MCF 10A (cell line): ENCODE results near the gene NKX1-1. TPM values are rescaled to one million over a fixed set of nuclear protein-coding genes. Genes with fewer than 3 reads are reported as not detected.

Experiments
- BruUV-seq: library from RNA; stranded (reverse); fragments of 400-500 nt; replicated peaks from 2 replicates; lab custom pipeline; 2021; lab: Mats Ljungman, UMichigan
- CTCF ChIA-PET: fragments of 300-600 bp; sonication (Branson Sonifier 250); formaldehyde crosslinking; extraction: SDS; loops from one replicate; lab custom pipeline; 2021; ENCODE audit warnings: antibody characterized with exemption, inconsistent platforms; lab: Yijun Ruan, JAX
- POLR2A ChIA-PET: fragments of 300-600, 350-650 bp; sonication (Branson Sonifier 250); formaldehyde crosslinking; extraction: SDS; loops from one replicate; lab custom pipeline; 2020; ENCODE audit warnings: antibody characterized with exemption, inconsistent platforms; lab: Yijun Ruan, JAX
- DNase-seq: peaks from one replicate; pipeline ENCODE4 v3.0.0-alpha.2; 2018; ENCODE audit not compliant: unreplicated experiment
- H3K27ac Mint-ChIP-seq: one replicate; pipeline ENCODE4 v1.8.0; 2022; ENCODE audit warnings: mild to moderate bottlenecking, low read depth, mixed read lengths; ENCODE audit not compliant: unreplicated experiment
- H3K27me3 Mint-ChIP-seq: one replicate; pipeline ENCODE4 v1.8.0; 2022; ENCODE audit warnings: mixed read lengths; ENCODE audit not compliant: insufficient read depth, unreplicated experiment
- H3K36me3 Mint-ChIP-seq: one replicate; pipeline ENCODE4 v1.8.0; 2022; ENCODE audit warnings: mild to moderate bottlenecking, moderate library complexity, mixed read lengths; ENCODE audit not compliant: insufficient read depth, unreplicated experiment
- H3K4me1 Mint-ChIP-seq: one replicate; pipeline ENCODE4 v1.8.0; 2022; ENCODE audit warnings: mixed read lengths; ENCODE audit not compliant: insufficient read depth, unreplicated experiment
- H3K4me3 Mint-ChIP-seq: one replicate; pipeline ENCODE4 v1.8.0; 2022; ENCODE audit warnings: mild to moderate bottlenecking, moderate library complexity, mixed read lengths; ENCODE audit not compliant: unreplicated experiment
- H3K9me3 Mint-ChIP-seq: one replicate; pipeline ENCODE4 v1.8.0; 2022; ENCODE audit warnings: mixed read lengths; ENCODE audit not compliant: unreplicated experiment
- CTCF ChIP-seq: fragments of 200-600 bp; IDR thresholded peaks from one replicate; pipeline ENCODE4 v1.8.0; 2022; ENCODE audit warnings: antibody characterized with exemption, mild to moderate bottlenecking; ENCODE audit not compliant: unreplicated experiment
- intact Hi-C: fragments of 100-400 bp; cut with micrococcal nuclease; formaldehyde crosslinking; loops from 2 replicates; pipeline ENCODE4 v1.14.1; 2022
- total RNA-seq: library from RNA; stranded (reverse); gene quantifications from 2 replicates; pipeline ENCODE4 v1.2.3, GENCODE V29; 2022

NKX1-1 gene
- total RNA-seq, 1 experiment from 2014 or later: not detected

- H3K36me3 Mint-ChIP-seq: peaks cover 26% of the 10 kb centered on the region
- no peak overlapping the region for H3K4me3 Mint-ChIP-seq
- POLR2A ChIA-PET: interaction anchor here (0.5 to 0.6 kb wide), 2 partner anchors 13 to 152 kb away, joined by 3 read pairs; no protein-coding TSS in a partner anchor
- no TSS peak for BruUV-seq
- H3K4me1 Mint-ChIP-seq: no peaks in the 10 kb centered on the region
- TF ChIP-seq CTCF: no peak
- CTCF ChIA-PET: interaction anchor here (1.1 kb wide), 1 partner anchor 172 kb away, joined by 3 read pairs; no protein-coding TSS in a partner anchor
- no peaks in the 10 kb centered on the region for H3K27me3 Mint-ChIP-seq
- no peak overlapping the region for H3K27ac Mint-ChIP-seq
- no peak for DNase-seq
- H3K9me3 Mint-ChIP-seq: no peaks in the 10 kb centered on the region
- intact Hi-C loops: no loop called here
These were observed 29.8 kb downstream of the NKX1-1 start for GRCh38 chr4:1376391-1376840.

- POLR2A ChIA-PET: interaction anchor here (0.5 to 0.6 kb wide), 2 partner anchors 13 to 152 kb away, joined by 3 read pairs; no protein-coding TSS in a partner anchor
- no peak for TF ChIP-seq CTCF
- Mint-ChIP-seq H3K36me3 (peaks cover 28% of the 10 kb centered on the region), H3K4me3 (no peak overlapping the region), H3K9me3 (no peaks in the 10 kb centered on the region), H3K27ac (no peak overlapping the region), H3K4me1 (no peaks in the 10 kb centered on the region), H3K27me3 (no peaks in the 10 kb centered on the region)
- DNase-seq: no peak
- intact Hi-C loops: no loop called here
- CTCF ChIA-PET: interaction anchor here (0.7 to 1.1 kb wide), 2 partner anchors 172 to 175 kb away, joined by 3 read pairs; no protein-coding TSS in a partner anchor
- BruUV-seq: no TSS peak
These were observed 30.4 kb downstream of the NKX1-1 start for GRCh38 chr4:1375761-1376322.

- H3K27me3 Mint-ChIP-seq: no peaks in the 10 kb centered on the region
- H3K27ac Mint-ChIP-seq: no peak overlapping the region
- ChIA-PET CTCF (interaction anchor here (0.7 kb wide), 2 partner anchors 115 to 176 kb away, joined by 3 read pairs; no protein-coding TSS in a partner anchor), POLR2A (no interaction called here)
- BruUV-seq: no TSS peak
- no peak overlapping the region for H3K4me3 Mint-ChIP-seq
- peaks cover 31% of the 10 kb centered on the region for H3K36me3 Mint-ChIP-seq
- no peak for TF ChIP-seq CTCF
- no peaks in the 10 kb centered on the region for H3K9me3 Mint-ChIP-seq
- no peaks in the 10 kb centered on the region for H3K4me1 Mint-ChIP-seq
- intact Hi-C loops: no loop called here
- DNase-seq: no peak
These were observed 31.1 kb downstream of the NKX1-1 start for GRCh38 chr4:1375051-1375721.

GRCh38 chr4:1374706-1375045, 31.6 kb downstream of the NKX1-1 start:
- Mint-ChIP-seq H3K9me3 (no peaks in the 10 kb centered on the region), H3K36me3 (peaks cover 34% of the 10 kb centered on the region), H3K4me1 (no peaks in the 10 kb centered on the region), H3K27me3 (no peaks in the 10 kb centered on the region), H3K27ac (no peak overlapping the region), H3K4me3 (no peak overlapping the region)
- CTCF ChIA-PET: interaction anchor here (0.7 kb wide), 1 partner anchor 115 kb away, joined by 3 read pairs; no protein-coding TSS in a partner anchor
- intact Hi-C loops: no loop called here
- no peak for DNase-seq
- TF ChIP-seq CTCF: no peak
- BruUV-seq: no TSS peak
- POLR2A ChIA-PET: no interaction called here
